Measurements from ENCODE around the gene FUOM.

GRCh38 chr10:133399123-133399601 is 41.3 kb upstream of the FUOM start:
- TF ChIP-seq CTCF (conservative IDR thresholded peaks at IDR 0.05; ENCODE audit: low read depth, low read length), result no peak
- TF ChIP-seq POLR2A (IDR thresholded peaks at IDR 0.05; ENCODE audit: low read depth, low read length), result no peak
- no peak for TF ChIP-seq FOS (IDR thresholded peaks at IDR 0.05; ENCODE audit: low read depth, low read length)
- no peak for TF ChIP-seq BHLHE40 (IDR thresholded peaks at IDR 0.05; ENCODE audit: low read depth, low read length)
- TF ChIP-seq, protein P1, sequence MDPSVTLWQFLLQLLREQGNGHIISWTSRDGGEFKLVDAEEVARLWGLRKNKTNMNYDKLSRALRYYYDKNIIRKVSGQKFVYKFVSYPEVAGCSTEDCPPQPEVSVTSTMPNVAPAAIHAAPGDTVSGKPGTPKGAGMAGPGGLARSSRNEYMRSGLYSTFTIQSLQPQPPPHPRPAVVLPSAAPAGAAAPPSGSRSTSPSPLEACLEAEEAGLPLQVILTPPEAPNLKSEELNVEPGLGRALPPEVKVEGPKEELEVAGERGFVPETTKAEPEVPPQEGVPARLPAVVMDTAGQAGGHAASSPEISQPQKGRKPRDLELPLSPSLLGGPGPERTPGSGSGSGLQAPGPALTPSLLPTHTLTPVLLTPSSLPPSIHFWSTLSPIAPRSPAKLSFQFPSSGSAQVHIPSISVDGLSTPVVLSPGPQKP (IDR thresholded peaks at IDR 0.05; ENCODE audit: borderline replicate concordance, low read depth, low read length), result no peak
- no peak for TF ChIP-seq MXI1 (IDR thresholded peaks at IDR 0.05; ENCODE audit: borderline replicate concordance, low read depth, low read length)
- TF ChIP-seq, protein P2, sequence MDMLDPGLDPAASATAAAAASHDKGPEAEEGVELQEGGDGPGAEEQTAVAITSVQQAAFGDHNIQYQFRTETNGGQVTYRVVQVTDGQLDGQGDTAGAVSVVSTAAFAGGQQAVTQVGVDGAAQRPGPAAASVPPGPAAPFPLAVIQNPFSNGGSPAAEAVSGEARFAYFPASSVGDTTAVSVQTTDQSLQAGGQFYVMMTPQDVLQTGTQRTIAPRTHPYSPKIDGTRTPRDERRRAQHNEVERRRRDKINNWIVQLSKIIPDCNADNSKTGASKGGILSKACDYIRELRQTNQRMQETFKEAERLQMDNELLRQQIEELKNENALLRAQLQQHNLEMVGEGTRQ (IDR thresholded peaks at IDR 0.05; ENCODE audit: low read depth, low read length), result no peak
- no peak for TF ChIP-seq RFX5 (IDR thresholded peaks at IDR 0.05; ENCODE audit: low read depth, low read length)
- no peak for TF ChIP-seq CHD1 (IDR thresholded peaks at IDR 0.05; ENCODE audit: low read depth, low read length)
- TF ChIP-seq MAZ (IDR thresholded peaks at IDR 0.05; ENCODE audit: borderline replicate concordance, low read depth, low read length), result no peak
- TF ChIP-seq CEBPB (IDR thresholded peaks at IDR 0.05; ENCODE audit: low read depth, low read length), result no peak
